Measurements from ENCODE around the gene KRT33B. TPM values are rescaled to one million over a fixed set of nuclear protein-coding genes. Genes with fewer than 3 reads are reported as not detected.

KRT33B gene
- total RNA-seq, 1 experiment from 2014 or later: not detected

DNA sequence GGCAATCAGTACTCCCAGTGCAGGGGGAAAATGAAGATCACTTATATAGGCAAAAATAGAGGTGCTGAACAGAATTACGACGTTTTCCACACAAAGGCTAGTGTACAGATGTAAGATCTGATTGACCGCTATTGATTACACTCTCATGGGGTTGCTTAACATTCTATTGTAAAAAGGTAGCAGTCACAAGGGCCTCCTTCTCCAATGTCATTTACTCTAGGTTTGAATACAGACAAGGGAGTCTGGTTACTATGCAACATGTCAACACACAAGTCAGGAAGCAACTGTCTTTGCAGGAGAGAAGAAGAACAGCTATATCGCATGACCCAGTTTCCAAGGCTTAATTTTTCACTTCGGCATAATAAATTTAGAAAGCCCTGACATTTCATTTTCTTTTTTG lies 46.9 kb upstream of the KRT33B start:
- H3K4me1 Mint-ChIP-seq (ENCODE audit: insufficient read depth, unreplicated experiment): peaks cover 30% of the 10 kb centered on the region
- no peak overlapping the region for H3K4me3 Mint-ChIP-seq (ENCODE audit: unreplicated experiment)
- no peaks in the 10 kb centered on the region for H3K36me3 Mint-ChIP-seq (ENCODE audit: insufficient read depth, unreplicated experiment)
- DNase-seq (ENCODE audit: unreplicated experiment): no peak
- no peaks in the 10 kb centered on the region for H3K27me3 Mint-ChIP-seq (ENCODE audit: insufficient read depth, unreplicated experiment)
- no peaks in the 10 kb centered on the region for H3K9me3 Mint-ChIP-seq (ENCODE audit: unreplicated experiment)
- CTCF ChIA-PET: interaction anchor here (1.0 kb wide), 1 partner anchor 63 kb away, joined by 3 read pairs; no protein-coding TSS in a partner anchor
- intact Hi-C loops (cut with micrococcal nuclease): no loop called here
- H3K27ac Mint-ChIP-seq (ENCODE audit: low read depth, unreplicated experiment): no peak overlapping the region
- BruUV-seq (replicated peaks): no TSS peak
- POLR2A ChIA-PET: interaction anchor here (0.8 kb wide), 1 partner anchor 12 kb away, joined by 4 read pairs; no protein-coding TSS in a partner anchor
- TF ChIP-seq, protein P1, sequence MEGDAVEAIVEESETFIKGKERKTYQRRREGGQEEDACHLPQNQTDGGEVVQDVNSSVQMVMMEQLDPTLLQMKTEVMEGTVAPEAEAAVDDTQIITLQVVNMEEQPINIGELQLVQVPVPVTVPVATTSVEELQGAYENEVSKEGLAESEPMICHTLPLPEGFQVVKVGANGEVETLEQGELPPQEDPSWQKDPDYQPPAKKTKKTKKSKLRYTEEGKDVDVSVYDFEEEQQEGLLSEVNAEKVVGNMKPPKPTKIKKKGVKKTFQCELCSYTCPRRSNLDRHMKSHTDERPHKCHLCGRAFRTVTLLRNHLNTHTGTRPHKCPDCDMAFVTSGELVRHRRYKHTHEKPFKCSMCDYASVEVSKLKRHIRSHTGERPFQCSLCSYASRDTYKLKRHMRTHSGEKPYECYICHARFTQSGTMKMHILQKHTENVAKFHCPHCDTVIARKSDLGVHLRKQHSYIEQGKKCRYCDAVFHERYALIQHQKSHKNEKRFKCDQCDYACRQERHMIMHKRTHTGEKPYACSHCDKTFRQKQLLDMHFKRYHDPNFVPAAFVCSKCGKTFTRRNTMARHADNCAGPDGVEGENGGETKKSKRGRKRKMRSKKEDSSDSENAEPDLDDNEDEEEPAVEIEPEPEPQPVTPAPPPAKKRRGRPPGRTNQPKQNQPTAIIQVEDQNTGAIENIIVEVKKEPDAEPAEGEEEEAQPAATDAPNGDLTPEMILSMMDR (IDR thresholded peaks at IDR 0.05; ENCODE audit: unreplicated experiment): no peak

DNA sequence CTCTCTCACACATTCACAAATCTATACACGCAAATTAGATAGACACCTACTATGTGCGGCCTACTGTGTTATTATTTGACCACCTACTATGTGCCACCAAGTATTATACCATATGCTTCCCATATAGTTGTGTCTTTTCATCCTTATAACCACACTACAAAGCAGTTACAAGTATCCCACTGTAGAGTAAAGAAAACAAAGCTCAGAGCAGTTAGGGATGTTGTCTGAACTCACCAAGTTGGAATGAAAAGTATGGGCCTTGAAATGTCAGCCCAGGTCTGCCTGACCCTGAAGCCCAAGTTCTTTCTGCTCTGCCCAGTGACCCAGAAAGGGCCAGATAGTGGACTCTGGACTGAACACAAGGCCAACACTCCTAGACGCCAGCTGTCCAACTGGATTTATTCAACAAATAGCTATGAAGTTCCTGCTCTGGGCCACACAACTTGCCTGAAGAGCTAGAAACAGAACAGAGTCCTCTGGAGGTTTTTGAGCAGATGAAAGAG lies 46.3 kb upstream of the KRT33B start:
- Mint-ChIP-seq H3K27me3 (ENCODE audit: insufficient read depth, unreplicated experiment) (no peaks in the 10 kb centered on the region), H3K4me1 (ENCODE audit: insufficient read depth, unreplicated experiment) (peaks cover 24% of the 10 kb centered on the region), H3K27ac (ENCODE audit: low read depth, unreplicated experiment) (no peak overlapping the region), H3K4me3 (ENCODE audit: unreplicated experiment) (no peak overlapping the region), H3K9me3 (ENCODE audit: unreplicated experiment) (no peaks in the 10 kb centered on the region), H3K36me3 (ENCODE audit: insufficient read depth, unreplicated experiment) (no peaks in the 10 kb centered on the region)
- CTCF ChIA-PET: interaction anchor here (1.0 kb wide), 1 partner anchor 64 kb away, joined by 3 read pairs; no protein-coding TSS in a partner anchor
- no peak for DNase-seq (ENCODE audit: unreplicated experiment)
- POLR2A ChIA-PET: interaction anchor here (0.8 kb wide), 1 partner anchor 11 kb away, joined by 4 read pairs; no protein-coding TSS in a partner anchor
- intact Hi-C loops (cut with micrococcal nuclease): no loop called here
- no TSS peak for BruUV-seq (replicated peaks)
- TF ChIP-seq, protein P1 (IDR thresholded peaks at IDR 0.05; ENCODE audit: unreplicated experiment): no peak

DNA sequence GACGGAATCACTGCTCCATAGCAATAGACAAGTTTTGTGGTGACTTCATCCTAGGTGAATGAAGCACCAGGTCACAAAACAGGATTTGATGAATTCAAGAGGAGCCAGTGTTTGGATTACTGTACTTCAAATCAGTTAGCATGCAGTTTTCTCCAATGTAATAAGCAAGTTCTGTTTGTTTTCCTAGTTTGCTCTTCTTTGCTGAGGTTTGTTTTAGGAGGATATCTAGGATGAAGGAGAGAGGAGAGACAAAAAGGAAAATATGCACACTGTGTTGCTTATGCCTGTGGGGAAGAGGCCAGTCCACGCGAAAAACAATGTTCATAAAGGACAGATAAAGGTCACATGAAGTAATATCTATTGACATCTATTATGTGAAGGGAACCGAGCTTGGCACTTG lies 45.8 kb upstream of the KRT33B start:
- TF ChIP-seq, protein P1 (IDR thresholded peaks at IDR 0.05; ENCODE audit: unreplicated experiment): no peak
- Mint-ChIP-seq H3K27me3 (ENCODE audit: insufficient read depth, unreplicated experiment) (peaks cover under 1% of the 10 kb centered on the region), H3K27ac (ENCODE audit: low read depth, unreplicated experiment) (no peak overlapping the region), H3K9me3 (ENCODE audit: unreplicated experiment) (no peaks in the 10 kb centered on the region), H3K36me3 (ENCODE audit: insufficient read depth, unreplicated experiment) (no peaks in the 10 kb centered on the region), H3K4me1 (ENCODE audit: insufficient read depth, unreplicated experiment) (peaks cover 20% of the 10 kb centered on the region), H3K4me3 (ENCODE audit: unreplicated experiment) (no peak overlapping the region)
- BruUV-seq (replicated peaks): no TSS peak
- POLR2A ChIA-PET: no interaction called here
- CTCF ChIA-PET: no interaction called here
- no peak for DNase-seq (ENCODE audit: unreplicated experiment)
- intact Hi-C loops (cut with micrococcal nuclease): no loop called here

DNA sequence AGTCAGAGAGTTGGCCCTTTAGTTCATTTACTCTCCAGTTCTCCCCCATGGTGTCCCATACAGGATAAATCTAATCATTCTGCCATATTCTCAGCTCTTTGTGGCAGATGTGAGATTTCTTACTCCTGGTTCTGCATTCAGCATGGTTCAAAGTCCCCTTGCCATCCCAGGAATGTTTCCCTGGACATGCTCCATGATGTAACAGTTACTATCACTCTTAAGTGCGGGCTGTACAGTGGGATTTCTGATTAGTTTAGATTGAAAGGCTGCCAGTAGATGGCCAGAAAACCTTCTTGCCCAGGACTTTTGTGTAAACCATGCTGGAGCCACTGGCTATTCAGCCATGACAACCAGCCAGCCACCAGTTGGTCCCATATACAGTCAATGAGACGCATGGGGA lies 44.4 kb upstream of the KRT33B start:
- peaks cover 10% of the 10 kb centered on the region for H3K4me1 Mint-ChIP-seq (ENCODE audit: insufficient read depth, unreplicated experiment)
- no peak overlapping the region for H3K4me3 Mint-ChIP-seq (ENCODE audit: unreplicated experiment)
- no peaks in the 10 kb centered on the region for H3K36me3 Mint-ChIP-seq (ENCODE audit: insufficient read depth, unreplicated experiment)
- peaks cover 15% of the 10 kb centered on the region for H3K27me3 Mint-ChIP-seq (ENCODE audit: insufficient read depth, unreplicated experiment)
- DNase-seq (ENCODE audit: unreplicated experiment): no peak
- intact Hi-C loops (cut with micrococcal nuclease): no loop called here
- no TSS peak for BruUV-seq (replicated peaks)
- ChIA-PET POLR2A (interaction anchor here (1.4 kb wide), 1 partner anchor 10 kb away, joined by 9 read pairs; no protein-coding TSS in a partner anchor), CTCF (interaction anchor here (0.7 to 1.1 kb wide), 3 partner anchors 11 to 254 kb away, joined by 3 read pairs; no protein-coding TSS in a partner anchor)
- H3K27ac Mint-ChIP-seq (ENCODE audit: low read depth, unreplicated experiment): no peak overlapping the region
- TF ChIP-seq, protein P1 (IDR thresholded peaks at IDR 0.05; ENCODE audit: unreplicated experiment): no peak
- no peaks in the 10 kb centered on the region for H3K9me3 Mint-ChIP-seq (ENCODE audit: unreplicated experiment)

All from MCF 10A (cell line).